Measurements from ENCODE around the gene SPEF2. TPM values are rescaled to one million over a fixed set of nuclear protein-coding genes. Genes with fewer than 3 reads are reported as not detected.

Gene SPEF2
- total and polyA plus RNA-seq, 2 donors from 2014 or later, result 7.1 to 19.1 TPM

DNA sequence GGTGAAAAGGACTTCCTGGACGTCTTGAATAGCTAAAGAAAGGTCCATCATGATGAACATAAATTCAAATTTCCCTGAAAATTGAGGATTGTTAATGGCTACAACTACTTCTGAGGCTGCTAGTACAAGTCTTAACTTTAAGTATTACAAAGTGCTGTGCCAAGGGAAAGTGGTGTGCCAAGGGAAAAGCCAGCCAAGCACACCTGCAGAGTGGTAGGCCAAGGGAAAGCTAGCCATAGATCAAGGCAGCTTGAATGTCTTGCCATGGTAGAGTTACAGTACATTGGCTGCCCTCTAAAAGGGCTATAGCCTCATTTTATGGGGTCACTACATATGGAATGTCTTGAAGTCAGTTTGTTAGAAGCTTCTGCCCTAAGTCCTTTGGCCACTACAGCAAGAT, 64.2 kb downstream of the SPEF2 start:
- Histone ChIP-seq H3K4me3 (ENCODE audit: low read length in 3 of 3) (no peak overlapping the region), H3K9me3 (ENCODE audit: control insufficient read depth in 2 of 3, insufficient read depth in 1 of 3, low read length in 3 of 3) (no peaks in the 10 kb centered on the region), H3K27me3 (ENCODE audit: control insufficient read depth, insufficient read depth, low read length) (no peaks in the 10 kb centered on the region), H3K36me3 (ENCODE audit: control insufficient read depth in 2 of 3, insufficient read depth in 3 of 3, low read length in 3 of 3) (no peaks in the 10 kb centered on the region), H3K9ac (ENCODE audit: low read length in 3 of 3) (no peak overlapping the region), H3K4me1 (ENCODE audit: control insufficient read depth in 2 of 3, insufficient read depth in 2 of 3, low read depth in 1 of 3, low read length in 3 of 3) (no peaks in the 10 kb centered on the region), H3K27ac (ENCODE audit: low read depth in 2 of 2, low read length in 2 of 2) (no peak overlapping the region)
- DNase-seq (no peak), FAIRE-seq (no peak)
- TF ChIP-seq, protein P1, sequence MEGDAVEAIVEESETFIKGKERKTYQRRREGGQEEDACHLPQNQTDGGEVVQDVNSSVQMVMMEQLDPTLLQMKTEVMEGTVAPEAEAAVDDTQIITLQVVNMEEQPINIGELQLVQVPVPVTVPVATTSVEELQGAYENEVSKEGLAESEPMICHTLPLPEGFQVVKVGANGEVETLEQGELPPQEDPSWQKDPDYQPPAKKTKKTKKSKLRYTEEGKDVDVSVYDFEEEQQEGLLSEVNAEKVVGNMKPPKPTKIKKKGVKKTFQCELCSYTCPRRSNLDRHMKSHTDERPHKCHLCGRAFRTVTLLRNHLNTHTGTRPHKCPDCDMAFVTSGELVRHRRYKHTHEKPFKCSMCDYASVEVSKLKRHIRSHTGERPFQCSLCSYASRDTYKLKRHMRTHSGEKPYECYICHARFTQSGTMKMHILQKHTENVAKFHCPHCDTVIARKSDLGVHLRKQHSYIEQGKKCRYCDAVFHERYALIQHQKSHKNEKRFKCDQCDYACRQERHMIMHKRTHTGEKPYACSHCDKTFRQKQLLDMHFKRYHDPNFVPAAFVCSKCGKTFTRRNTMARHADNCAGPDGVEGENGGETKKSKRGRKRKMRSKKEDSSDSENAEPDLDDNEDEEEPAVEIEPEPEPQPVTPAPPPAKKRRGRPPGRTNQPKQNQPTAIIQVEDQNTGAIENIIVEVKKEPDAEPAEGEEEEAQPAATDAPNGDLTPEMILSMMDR (IDR thresholded peaks at IDR 0.05; ENCODE audit: borderline replicate concordance, extremely low read depth, insufficient read depth), result no peak
- intact Hi-C loops (cut with DNase I), result no loop called here

DNA sequence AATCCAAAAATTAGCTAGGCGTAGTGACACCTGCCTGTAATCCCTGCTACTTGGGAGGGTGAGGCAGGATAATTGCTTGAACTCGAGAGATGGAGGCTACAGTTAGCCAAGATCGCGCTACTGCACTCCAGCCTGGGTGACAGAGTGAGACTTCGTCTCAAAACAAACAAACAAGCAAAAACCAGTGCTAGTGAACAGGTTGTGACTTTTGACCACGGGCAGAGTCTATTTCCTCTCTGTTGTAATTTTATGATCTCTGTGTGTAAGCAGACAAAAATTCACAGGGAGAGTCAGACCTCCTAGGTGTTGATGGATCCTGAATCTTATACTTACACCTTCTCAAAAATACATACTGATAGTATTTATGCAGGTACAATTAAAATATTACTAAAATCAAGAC, 65.8 kb downstream of the SPEF2 start:
- H3K27ac ChIP-seq (ENCODE audit: low read depth in 2 of 2, low read length in 2 of 2), result no peak overlapping the region
- H3K36me3 ChIP-seq (ENCODE audit: control insufficient read depth in 2 of 3, insufficient read depth in 3 of 3, low read length in 3 of 3), result no peaks in the 10 kb centered on the region
- no peak overlapping the region for H3K9ac ChIP-seq (ENCODE audit: low read length in 3 of 3)
- no peaks in the 10 kb centered on the region for H3K4me1 ChIP-seq (ENCODE audit: control insufficient read depth in 2 of 3, insufficient read depth in 2 of 3, low read depth in 1 of 3, low read length in 3 of 3)
- no peaks in the 10 kb centered on the region for H3K9me3 ChIP-seq (ENCODE audit: control insufficient read depth in 2 of 3, insufficient read depth in 1 of 3, low read length in 3 of 3)
- intact Hi-C loops (cut with DNase I), result no loop called here
- no peak for DNase-seq
- TF ChIP-seq, protein P1 (IDR thresholded peaks at IDR 0.05; ENCODE audit: borderline replicate concordance, extremely low read depth, insufficient read depth), result no peak
- no peak for FAIRE-seq
- H3K4me3 ChIP-seq (ENCODE audit: low read length in 3 of 3), result no peak overlapping the region
- no peaks in the 10 kb centered on the region for H3K27me3 ChIP-seq (ENCODE audit: control insufficient read depth, insufficient read depth, low read length)

DNA sequence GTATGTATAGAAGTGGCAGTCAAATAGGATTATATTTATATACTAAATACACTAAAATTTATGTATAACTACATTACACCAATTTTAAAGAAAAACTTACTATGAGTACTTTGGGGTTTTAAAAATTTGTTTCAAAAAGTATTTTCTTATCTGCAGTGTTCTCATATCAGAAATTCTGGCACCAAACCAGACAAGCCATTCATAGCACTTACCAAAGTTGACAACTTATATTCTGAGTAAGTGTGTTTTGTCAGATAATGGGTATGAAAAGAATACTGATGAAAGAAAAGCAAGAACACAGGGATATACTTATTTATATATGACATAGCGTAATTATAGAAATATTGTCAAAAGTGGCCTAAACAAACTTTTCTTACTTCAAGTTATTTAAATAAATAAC, 67.5 kb downstream of the SPEF2 start:
- TF ChIP-seq, protein P1 (IDR thresholded peaks at IDR 0.05; ENCODE audit: borderline replicate concordance, extremely low read depth, insufficient read depth), result no peak
- H3K4me1 ChIP-seq (ENCODE audit: control insufficient read depth in 2 of 3, insufficient read depth in 2 of 3, low read depth in 1 of 3, low read length in 3 of 3), result no peaks in the 10 kb centered on the region
- H3K4me3 ChIP-seq (ENCODE audit: low read length in 3 of 3), result no peak overlapping the region
- H3K27me3 ChIP-seq (ENCODE audit: control insufficient read depth, insufficient read depth, low read length), result no peaks in the 10 kb centered on the region
- H3K9ac ChIP-seq (ENCODE audit: low read length in 3 of 3), result no peak overlapping the region
- FAIRE-seq (no peak), DNase-seq (no peak)
- no peaks in the 10 kb centered on the region for H3K9me3 ChIP-seq (ENCODE audit: control insufficient read depth in 2 of 3, insufficient read depth in 1 of 3, low read length in 3 of 3)
- H3K27ac ChIP-seq (ENCODE audit: low read depth in 2 of 2, low read length in 2 of 2), result no peak overlapping the region
- intact Hi-C loops (cut with DNase I), result no loop called here
- H3K36me3 ChIP-seq (ENCODE audit: control insufficient read depth in 2 of 3, insufficient read depth in 3 of 3, low read length in 3 of 3), result no peaks in the 10 kb centered on the region

DNA sequence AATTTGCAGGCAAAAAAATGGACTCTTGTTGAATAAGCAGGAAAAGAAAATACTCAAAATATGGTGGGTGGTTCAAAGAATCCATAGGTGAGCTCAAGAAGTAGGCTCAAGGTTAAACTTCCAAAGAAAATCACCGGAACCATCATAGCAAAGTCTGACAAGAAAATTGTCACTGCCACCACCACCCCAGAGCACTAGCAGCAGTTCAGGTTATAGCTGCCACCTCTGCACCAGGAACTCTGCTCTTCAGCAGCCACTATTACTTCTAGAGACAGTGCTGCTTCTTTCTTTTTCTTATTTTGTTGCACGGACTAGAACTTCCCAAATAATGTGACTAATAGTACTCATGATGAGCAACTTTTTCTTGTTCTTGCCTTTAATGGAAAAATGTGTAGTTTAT, 70.3 kb downstream of the SPEF2 start:
- intact Hi-C loops (cut with DNase I), result no loop called here
- no peaks in the 10 kb centered on the region for H3K9me3 ChIP-seq (ENCODE audit: control insufficient read depth in 2 of 3, insufficient read depth in 1 of 3, low read length in 3 of 3)
- H3K27me3 ChIP-seq (ENCODE audit: control insufficient read depth, insufficient read depth, low read length), result no peaks in the 10 kb centered on the region
- no peaks in the 10 kb centered on the region for H3K4me1 ChIP-seq (ENCODE audit: control insufficient read depth in 2 of 3, insufficient read depth in 2 of 3, low read depth in 1 of 3, low read length in 3 of 3)
- FAIRE-seq (no peak), DNase-seq (no peak)
- peaks cover 0 to 3% (median 2%) of the 10 kb centered on the region in 3 donors for H3K36me3 ChIP-seq (ENCODE audit: control insufficient read depth in 2 of 3, insufficient read depth in 3 of 3, low read length in 3 of 3)
- no peak overlapping the region for H3K27ac ChIP-seq (ENCODE audit: low read depth in 2 of 2, low read length in 2 of 2)
- H3K4me3 ChIP-seq (ENCODE audit: low read length in 3 of 3), result no peak overlapping the region
- no peak overlapping the region for H3K9ac ChIP-seq (ENCODE audit: low read length in 3 of 3)
- TF ChIP-seq, protein P1 (IDR thresholded peaks at IDR 0.05; ENCODE audit: borderline replicate concordance, extremely low read depth, insufficient read depth), result no peak

Data from kidney (tissue), 14 donors.